SH-SY5Y (cell line): ENCODE results near the gene DCHS1.

ENCODE experiments used
- GATA2 ChIP-seq: IDR thresholded peaks from 2 replicates; pipeline ENCODE4 v1.6.1; 2011; ENCODE audit warnings: mild to moderate bottlenecking, low read depth, low read length
- GATA3 ChIP-seq: IDR thresholded peaks from 2 replicates; pipeline ENCODE4 v1.6.1; 2011; ENCODE audit warnings: low read depth, mild to moderate bottlenecking, low read length, moderate library complexity

- no peak for TF ChIP-seq GATA3
- no peak for TF ChIP-seq GATA2
These were observed 10.9 kb upstream of the DCHS1 start for GRCh38 chr11:6666302-6667183.
